ENCODE measurements around the gene USP19. TPM values are rescaled to one million over a fixed set of nuclear protein-coding genes. Genes with fewer than 3 reads are reported as not detected.

Gene USP19
- total RNA-seq, 4 donors from 2014 or later, result 42.9 to 96.0 (median 61.8) TPM

GRCh38 chr3:49124203-49124602 lies 3.6 kb upstream of the USP19 start:
- DNase-seq, result no peak
- peaks cover 0 to 46% (median 0%) of the 10 kb centered on the region in 3 donors for H3K36me3 ChIP-seq
- TF ChIP-seq CTCF (IDR thresholded peaks at IDR 0.05), result no peak
- no peak for TF ChIP-seq POLR2A (IDR thresholded peaks at IDR 0.05)

GRCh38 chr3:49123687-49124086 lies 3.1 kb upstream of the USP19 start:
- peaks cover 0 to 51% (median 0%) of the 10 kb centered on the region in 3 donors for H3K36me3 ChIP-seq

More at GRCh38 chr3:49124203-49124602, 3.6 kb upstream of the USP19 start:
- Histone ChIP-seq H3K4me1 (peaks cover 4 to 8% (median 6%) of the 10 kb centered on the region in 4 donors), H3K4me3 (no peak overlapping the region), H3K9me3 (no peaks in the 10 kb centered on the region), H3K27me3 (no peaks in the 10 kb centered on the region), H3K27ac (no peak overlapping the region)

GRCh38 chr3:49122886-49123545 lies 2.4 kb upstream of the USP19 start:
- H3K27me3 ChIP-seq, result no peaks in the 10 kb centered on the region
- no peak for TF ChIP-seq POLR2A (IDR thresholded peaks at IDR 0.05)
- TF ChIP-seq CTCF (IDR thresholded peaks at IDR 0.05), result no peak
- peaks cover 0 to 58% (median 0%) of the 10 kb centered on the region in 3 donors for H3K36me3 ChIP-seq
- no peak for DNase-seq
- H3K4me3 ChIP-seq, result no peak overlapping the region
- no peaks in the 10 kb centered on the region for H3K9me3 ChIP-seq
- no peak overlapping the region for H3K27ac ChIP-seq
- peaks cover 4 to 14% (median 8%) of the 10 kb centered on the region in 4 donors for H3K4me1 ChIP-seq

More at GRCh38 chr3:49123687-49124086, 3.1 kb upstream of the USP19 start:
- TF ChIP-seq POLR2A (IDR thresholded peaks at IDR 0.05), result no peak
- no peak for TF ChIP-seq CTCF (IDR thresholded peaks at IDR 0.05)
- DNase-seq, result no peak
- Histone ChIP-seq H3K9me3 (no peaks in the 10 kb centered on the region), H3K4me3 (no peak overlapping the region), H3K4me1 (peaks cover 4 to 14% (median 8%) of the 10 kb centered on the region in 4 donors), H3K27me3 (no peaks in the 10 kb centered on the region), H3K27ac (no peak overlapping the region)

- DNase-seq, result no peak
- no peak overlapping the region for H3K27ac ChIP-seq
- no peak for TF ChIP-seq CTCF (IDR thresholded peaks at IDR 0.05)
- TF ChIP-seq POLR2A (IDR thresholded peaks at IDR 0.05), result no peak
- H3K4me3 ChIP-seq, result no peak overlapping the region
- peaks cover 0 to 64% (median 0%) of the 10 kb centered on the region in 3 donors for H3K36me3 ChIP-seq
- peaks cover 4 to 14% (median 8%) of the 10 kb centered on the region in 4 donors for H3K4me1 ChIP-seq
- no peaks in the 10 kb centered on the region for H3K9me3 ChIP-seq
- H3K27me3 ChIP-seq, result no peaks in the 10 kb centered on the region
These were observed 1.8 kb upstream of the USP19 start for GRCh38 chr3:49122451-49122850.

GRCh38 chr3:49122022-49122421 lies 1.4 kb upstream of the USP19 start:
- peaks cover 0 to 68% (median 0%) of the 10 kb centered on the region in 3 donors for H3K36me3 ChIP-seq
- peaks cover 4 to 14% (median 8%) of the 10 kb centered on the region in 4 donors for H3K4me1 ChIP-seq
- no peaks in the 10 kb centered on the region for H3K27me3 ChIP-seq
- no peak overlapping the region for H3K4me3 ChIP-seq
- no peak overlapping the region for H3K27ac ChIP-seq
- no peak for DNase-seq
- H3K9me3 ChIP-seq, result no peaks in the 10 kb centered on the region
- TF ChIP-seq POLR2A (IDR thresholded peaks at IDR 0.05) (no peak), CTCF (IDR thresholded peaks at IDR 0.05) (no peak)
